ENCODE results near the gene COQ8A. TPM values are rescaled to one million over a fixed set of nuclear protein-coding genes. Genes with fewer than 3 reads are reported as not detected.

COQ8A gene
- total and polyA plus RNA-seq, 10 of the 15 experiments (the other 5 are each of a cell fraction or from before 2014, with no cell fraction given) = 0.72 to 24.8 (median 12.1) TPM

DNA sequence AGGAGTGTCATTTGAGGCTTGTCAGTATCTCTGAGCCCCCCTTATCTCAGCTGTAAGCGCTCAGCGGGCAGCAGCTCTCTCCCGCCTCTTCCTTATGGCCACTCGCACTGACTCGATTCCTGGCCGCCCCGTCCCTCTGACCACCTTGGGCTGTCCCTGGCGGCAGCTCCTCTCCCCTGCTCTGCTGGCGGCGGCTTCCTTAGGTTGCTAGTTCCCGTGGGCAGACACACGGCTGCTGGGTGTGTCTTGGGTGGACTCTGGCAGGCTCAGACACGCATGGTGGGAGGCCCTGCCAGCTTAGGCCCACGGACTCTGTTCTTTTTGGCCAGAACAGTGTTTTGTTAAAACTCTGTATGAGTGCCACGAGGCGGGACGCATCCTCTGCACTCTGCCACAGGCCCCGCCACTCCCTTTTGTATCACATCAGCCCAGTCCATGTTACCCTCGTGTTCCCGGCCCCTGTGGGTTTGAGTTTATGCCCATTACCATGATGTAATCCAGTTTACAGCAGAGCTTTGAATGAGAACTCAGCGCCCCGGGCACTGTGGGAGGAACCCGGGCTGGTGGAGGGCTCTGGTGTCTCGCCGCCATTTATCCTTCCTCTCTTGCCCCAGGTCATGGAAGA, 45.9 kb downstream of the COQ8A start:
- H3K4me3 ChIP-seq = no peak overlapping the region
- CTCF ChIA-PET = no interaction called here
- 86% methylated on average over 24 of the region's 25 CpGs for WGBS (ENCODE audit: insufficient coverage, insufficient replicate concordance, low lambda C conversion rate, missing lambda C conversion rate)
- no peak overlapping the region for H3K27ac ChIP-seq (ENCODE audit: control insufficient read depth, insufficient read depth)
- no peak overlapping the region for H2AFZ ChIP-seq (ENCODE audit: control insufficient read depth, low read depth, low read length)
- peaks cover 2 to 3% of the 10 kb centered on the region in 2 experiments; a peak in 3 of 4 replicates for H3K36me3 ChIP-seq (ENCODE audit: control insufficient read depth in 2 of 2, insufficient read depth in 2 of 2, low read length in 1 of 2)
- H3K27me3 ChIP-seq (replicated peaks in 1 of 2; ENCODE audit: control insufficient read depth in 2 of 2, insufficient read depth in 2 of 2, low read length in 1 of 2) = no peaks in the 10 kb centered on the region
- in situ Hi-C loops (cut with MboI) = no loop called here
- DNase-seq (ENCODE audit: low read depth, low spot score) = no peak
- no peaks in the 10 kb centered on the region for H4K20me1 ChIP-seq (ENCODE audit: control insufficient read depth, insufficient read depth)
- no peak overlapping the region for H3K9ac ChIP-seq (ENCODE audit: control insufficient read depth, insufficient read depth, low read length)
- no peak overlapping the region for H3K4me2 ChIP-seq (ENCODE audit: control insufficient read depth, insufficient read depth)
- FAIRE-seq = no peak
- no peaks in the 10 kb centered on the region for H3K9me3 ChIP-seq (replicated peaks; ENCODE audit: control insufficient read depth, insufficient read depth, low read length)
- RAD21 ChIA-PET (ENCODE audit: unreplicated experiment) = no interaction called here
- POLR2A ChIA-PET = no interaction called here
- no peaks in the 10 kb centered on the region for H3K79me2 ChIP-seq (ENCODE audit: control insufficient read depth, insufficient read depth, low read length)
- intact Hi-C loops (cut with micrococcal nuclease; ENCODE audit: unreplicated experiment) = no loop called here
- BruUV-seq (replicated peaks) = no TSS peak
- H3K4me1 ChIP-seq (ENCODE audit: control insufficient read depth, insufficient read depth, low read length) = peaks cover 9% of the 10 kb centered on the region; the same call in 1 of the 2 replicates
- TF ChIP-seq GATAD2B (conservative IDR thresholded peaks at IDR 0.05; ENCODE audit: low read depth) (no peak), TCF3 (IDR thresholded peaks at IDR 0.05; ENCODE audit: borderline replicate concordance, insufficient read depth, low read depth, low read length) (no peak), TCF12 (IDR thresholded peaks at IDR 0.05; ENCODE audit: low read depth, low read length) (no peak), LARP7 (IDR thresholded peaks at IDR 0.05) (no peak), PML (IDR thresholded peaks at IDR 0.05; ENCODE audit: low read length) (no peak), SMAD5 (IDR thresholded peaks at IDR 0.05; ENCODE audit: low read depth) (no peak), RBBP5 (conservative IDR thresholded peaks at IDR 0.05) (no peak)
- TF ChIP-seq, protein P1, sequence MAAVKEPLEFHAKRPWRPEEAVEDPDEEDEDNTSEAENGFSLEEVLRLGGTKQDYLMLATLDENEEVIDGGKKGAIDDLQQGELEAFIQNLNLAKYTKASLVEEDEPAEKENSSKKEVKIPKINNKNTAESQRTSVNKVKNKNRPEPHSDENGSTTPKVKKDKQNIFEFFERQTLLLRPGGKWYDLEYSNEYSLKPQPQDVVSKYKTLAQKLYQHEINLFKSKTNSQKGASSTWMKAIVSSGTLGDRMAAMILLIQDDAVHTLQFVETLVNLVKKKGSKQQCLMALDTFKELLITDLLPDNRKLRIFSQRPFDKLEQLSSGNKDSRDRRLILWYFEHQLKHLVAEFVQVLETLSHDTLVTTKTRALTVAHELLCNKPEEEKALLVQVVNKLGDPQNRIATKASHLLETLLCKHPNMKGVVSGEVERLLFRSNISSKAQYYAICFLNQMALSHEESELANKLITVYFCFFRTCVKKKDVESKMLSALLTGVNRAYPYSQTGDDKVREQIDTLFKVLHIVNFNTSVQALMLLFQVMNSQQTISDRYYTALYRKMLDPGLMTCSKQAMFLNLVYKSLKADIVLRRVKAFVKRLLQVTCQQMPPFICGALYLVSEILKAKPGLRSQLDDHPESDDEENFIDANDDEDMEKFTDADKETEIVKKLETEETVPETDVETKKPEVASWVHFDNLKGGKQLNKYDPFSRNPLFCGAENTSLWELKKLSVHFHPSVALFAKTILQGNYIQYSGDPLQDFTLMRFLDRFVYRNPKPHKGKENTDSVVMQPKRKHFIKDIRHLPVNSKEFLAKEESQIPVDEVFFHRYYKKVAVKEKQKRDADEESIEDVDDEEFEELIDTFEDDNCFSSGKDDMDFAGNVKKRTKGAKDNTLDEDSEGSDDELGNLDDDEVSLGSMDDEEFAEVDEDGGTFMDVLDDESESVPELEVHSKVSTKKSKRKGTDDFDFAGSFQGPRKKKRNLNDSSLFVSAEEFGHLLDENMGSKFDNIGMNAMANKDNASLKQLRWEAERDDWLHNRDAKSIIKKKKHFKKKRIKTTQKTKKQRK (IDR thresholded peaks at IDR 0.05; ENCODE audit: low read depth, low read length) = no peak
- no peak for ATAC-seq
- SMC1A ChIA-PET (ENCODE audit: uncharacterized antibody, unreplicated experiment) = no interaction called here

Measured in GM12878 (cell line).